GM18520 (cell line): ENCODE results near the gene INSYN1.
"Not testable (repeated sequence)": the region's sequence is repeated elsewhere in the genome, so short reads cannot be mapped to it uniquely, and the experiment has no call there.

Experiments
- ATAC-seq: cut with Tn5 transposase; IDR thresholded peaks from one replicate; pipeline ENCODE4 v1.9.1; 2021; ENCODE audit not compliant: unreplicated experiment

INSYN1 gene

GRCh38 chr15:73750438-73750837 is 2.7 kb downstream of the INSYN1 start:
- no peak for ATAC-seq

- no peak for ATAC-seq
Observed at GRCh38 chr15:73749971-73750370, 3.2 kb downstream of the INSYN1 start.

- ATAC-seq = no peak
Observed at GRCh38 chr15:73749533-73749932, 3.6 kb downstream of the INSYN1 start.

- no peak for ATAC-seq
Observed at GRCh38 chr15:73748730-73749129, 4.4 kb downstream of the INSYN1 start.

GRCh38 chr15:73747847-73748590 is 5.1 kb downstream of the INSYN1 start:
- ATAC-seq = no peak

GRCh38 chr15:73746883-73747282 is 6.3 kb downstream of the INSYN1 start:
- no peak for ATAC-seq

GRCh38 chr15:73746261-73746660 is 6.9 kb downstream of the INSYN1 start:
- no peak for ATAC-seq

DNA sequence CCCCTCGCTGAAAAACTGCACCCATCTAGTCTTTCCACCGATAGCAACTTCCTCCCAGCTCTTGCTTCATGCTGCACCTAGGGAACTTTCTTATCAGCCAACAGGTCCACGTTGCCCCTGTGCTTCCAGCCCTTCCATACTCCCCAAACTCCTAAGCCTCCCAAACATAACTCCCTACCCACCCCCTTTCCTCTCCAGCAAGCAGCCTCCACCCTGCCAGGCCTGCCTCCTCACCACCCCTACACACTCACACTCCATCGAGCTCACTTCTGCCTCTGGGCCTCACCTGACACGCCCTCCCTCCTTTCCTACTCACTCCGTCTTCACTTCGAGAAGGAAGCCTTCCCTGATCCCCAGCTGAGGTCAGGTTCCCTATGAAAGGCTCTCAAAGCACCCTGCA is 8.1 kb downstream of the INSYN1 start:
- no peak for ATAC-seq

- ATAC-seq = no peak
Observed at GRCh38 chr15:73744293-73744692, 8.9 kb downstream of the INSYN1 start.

- no peak for ATAC-seq
Observed at GRCh38 chr15:73741321-73741836, 11.8 kb downstream of the INSYN1 start.

DNA sequence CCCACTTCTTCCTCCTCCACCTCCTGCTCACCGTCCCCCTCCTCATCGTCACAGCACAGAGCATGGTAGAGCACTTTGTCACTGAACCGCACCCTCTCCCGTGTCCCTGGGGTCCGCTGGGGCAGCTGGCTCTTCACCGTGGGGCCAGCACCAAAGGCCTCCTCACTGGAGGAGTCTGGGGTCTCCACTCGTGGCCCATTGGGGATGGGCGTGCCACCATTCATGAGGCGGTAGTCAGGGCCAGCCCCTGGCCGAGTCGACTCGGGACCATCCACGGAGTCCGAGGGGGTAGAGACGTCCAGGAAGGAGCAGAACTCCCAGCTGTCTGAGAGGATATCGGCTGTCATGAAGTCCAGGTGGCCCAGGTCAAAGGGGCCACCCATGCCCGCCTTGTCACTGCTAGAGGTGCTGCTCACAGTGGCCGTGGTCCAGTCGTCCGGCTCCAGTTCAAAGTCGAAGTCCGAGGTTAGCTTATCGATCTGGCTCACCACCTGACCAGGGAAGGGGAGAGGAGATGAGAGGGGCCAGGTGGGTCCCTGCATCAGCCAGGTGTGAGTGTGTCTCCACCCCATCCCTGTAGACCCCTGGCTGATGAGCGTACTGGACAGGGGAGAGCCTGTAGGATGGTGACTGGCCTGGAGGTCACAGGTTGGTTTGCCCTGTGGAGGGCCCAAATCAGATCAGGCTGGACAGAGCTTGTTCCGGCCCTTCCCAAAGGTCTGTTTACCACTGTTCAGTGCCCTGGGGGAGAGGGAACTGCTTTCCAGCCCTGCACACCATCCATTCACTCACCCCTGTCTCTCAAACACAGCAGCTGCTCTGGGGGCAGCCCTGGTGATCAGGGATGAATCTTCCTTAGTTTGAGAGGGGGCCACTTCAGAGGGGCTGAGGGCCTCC is 12.8 kb downstream of the INSYN1 start:
- no peak for ATAC-seq

GRCh38 chr15:73737535-73737934 is 15.6 kb downstream of the INSYN1 start:
- ATAC-seq = no peak

- ATAC-seq = no peak
Observed at GRCh38 chr15:73732930-73733329, 20.2 kb downstream of the INSYN1 start.

- ATAC-seq = not testable (repeated sequence)
Observed at GRCh38 chr15:73732051-73732450, 21.1 kb downstream of the INSYN1 start.

DNA sequence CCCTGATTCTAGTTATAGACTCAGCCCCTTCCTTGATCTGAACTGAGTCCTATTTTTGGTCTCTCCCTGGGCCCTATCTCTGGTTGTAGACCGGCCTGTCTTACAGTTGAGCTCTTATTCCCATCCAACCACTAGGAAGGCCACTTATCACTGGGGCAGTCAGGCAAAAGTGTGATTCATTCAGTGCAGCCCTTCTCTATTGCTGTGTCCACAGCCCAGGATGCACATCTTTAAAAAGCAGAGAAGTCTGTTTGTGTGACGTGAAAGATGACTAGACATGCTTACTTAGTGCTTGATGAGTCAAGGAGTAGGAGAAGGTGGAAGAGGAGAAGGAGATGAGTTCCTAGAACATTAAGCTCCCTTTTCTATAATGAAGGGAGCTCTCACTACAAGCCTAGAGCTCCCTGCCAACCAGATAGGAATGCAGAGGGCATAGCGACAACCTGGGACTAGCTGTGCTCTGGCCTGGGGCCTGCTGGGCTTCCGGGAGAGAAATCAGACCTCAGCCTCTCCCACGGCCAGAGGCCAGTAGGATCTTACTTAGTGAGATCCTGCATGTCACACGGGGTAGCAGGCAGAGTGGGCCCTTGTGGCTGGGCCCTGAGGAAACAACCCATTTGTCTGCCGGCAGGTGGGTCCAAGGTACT is 25.7 kb downstream of the INSYN1 start:
- no peak for ATAC-seq

DNA sequence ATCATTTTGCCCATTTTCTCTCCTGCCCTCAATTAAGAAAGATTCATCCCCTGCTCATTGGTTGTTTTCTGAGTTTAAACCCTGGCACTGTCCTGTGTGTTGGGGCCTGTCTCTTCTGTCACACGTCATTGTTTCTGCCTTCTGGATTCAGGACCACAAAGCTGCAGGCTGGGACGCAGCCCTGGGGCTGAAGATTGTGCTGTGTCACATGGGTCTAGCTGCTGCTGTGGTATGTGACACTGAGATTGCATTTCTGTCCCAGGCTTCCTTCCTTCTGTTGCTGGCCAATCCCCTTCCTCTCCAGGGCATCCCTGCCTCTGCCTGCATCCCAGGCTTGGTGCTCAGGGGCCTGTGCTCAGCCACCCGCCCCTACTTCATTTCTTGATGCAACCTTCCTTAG is 28.9 kb downstream of the INSYN1 start:
- no peak for ATAC-seq

DNA sequence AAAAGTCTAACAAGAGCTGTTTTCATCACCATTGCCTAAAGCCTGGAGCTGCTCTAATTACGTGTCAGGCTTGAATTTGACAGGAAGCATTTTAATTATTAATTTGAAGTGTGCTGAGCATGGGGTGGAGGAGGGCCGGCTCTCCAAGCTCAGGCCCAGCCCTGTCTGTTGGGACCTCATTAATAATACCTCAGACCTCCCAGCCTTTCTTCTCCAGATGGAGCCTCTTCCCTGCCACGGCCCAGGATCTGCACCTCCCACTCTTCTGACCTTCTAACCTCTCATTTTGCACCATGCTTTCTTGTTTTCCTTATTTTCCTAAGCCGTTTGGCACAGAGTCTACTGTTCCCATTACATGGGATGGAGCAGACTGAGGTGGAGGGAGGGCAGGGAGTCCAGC is 30.0 kb downstream of the INSYN1 start:
- ATAC-seq = no peak

DNA sequence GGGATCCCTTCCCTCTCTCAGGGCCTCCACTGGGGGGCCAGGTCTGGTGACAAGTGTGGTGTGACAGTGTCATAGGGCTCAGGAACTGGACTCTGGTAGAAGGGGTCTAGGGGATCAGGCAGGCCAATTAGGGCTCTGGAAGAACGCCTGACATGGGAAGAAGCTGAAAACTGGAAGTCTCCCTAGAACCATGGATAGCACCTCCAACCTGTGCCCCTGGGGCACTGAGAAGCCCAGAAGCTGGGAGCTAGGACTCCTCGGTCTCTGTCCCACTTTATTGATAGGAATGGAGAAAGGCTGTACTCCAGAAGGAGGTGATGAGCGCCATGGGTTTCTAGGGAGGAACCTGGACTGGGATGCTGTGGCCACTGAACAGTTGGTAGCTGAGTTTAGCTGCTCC is 30.7 kb downstream of the INSYN1 start:
- ATAC-seq = no peak

DNA sequence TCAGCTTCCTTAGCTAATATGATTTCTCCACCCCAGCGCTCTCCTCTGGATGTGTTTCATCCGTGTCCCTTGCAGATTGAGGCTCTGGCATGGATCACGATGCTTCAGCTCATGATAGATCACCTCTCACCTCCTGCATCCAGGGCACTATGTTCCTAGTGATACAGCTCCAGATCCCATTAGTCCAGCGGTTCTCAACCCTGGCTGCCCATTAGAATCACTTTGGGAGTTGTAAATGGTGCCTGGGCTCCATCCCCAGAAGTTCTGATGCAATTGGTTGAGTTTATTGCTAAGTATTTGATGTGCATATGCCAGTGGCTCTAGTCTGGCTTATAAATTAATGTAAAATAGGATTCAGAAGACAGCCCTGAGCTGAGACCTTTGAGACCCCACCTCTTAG is 34.5 kb downstream of the INSYN1 start:
- ATAC-seq = no peak

DNA sequence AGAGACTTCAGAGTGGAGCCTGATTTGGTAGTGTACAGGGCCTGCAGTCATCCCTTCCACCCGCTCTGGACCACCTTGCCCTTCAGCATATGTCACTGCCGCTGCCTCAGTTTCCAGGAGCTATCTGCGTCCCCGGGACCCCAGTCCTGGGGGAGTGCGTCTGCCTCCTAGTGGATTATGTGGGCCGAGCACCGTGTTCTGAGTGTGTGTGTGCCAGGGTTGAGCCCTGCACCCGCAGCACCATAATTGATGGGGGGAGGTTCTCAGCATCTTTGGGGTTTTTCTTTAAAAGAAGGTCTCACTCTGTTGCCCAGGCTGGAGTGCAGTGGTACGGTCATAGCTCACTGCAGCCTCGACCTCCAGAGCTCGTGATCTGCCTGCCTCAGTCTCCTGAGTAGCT is 35.3 kb downstream of the INSYN1 start:
- ATAC-seq = no peak

DNA sequence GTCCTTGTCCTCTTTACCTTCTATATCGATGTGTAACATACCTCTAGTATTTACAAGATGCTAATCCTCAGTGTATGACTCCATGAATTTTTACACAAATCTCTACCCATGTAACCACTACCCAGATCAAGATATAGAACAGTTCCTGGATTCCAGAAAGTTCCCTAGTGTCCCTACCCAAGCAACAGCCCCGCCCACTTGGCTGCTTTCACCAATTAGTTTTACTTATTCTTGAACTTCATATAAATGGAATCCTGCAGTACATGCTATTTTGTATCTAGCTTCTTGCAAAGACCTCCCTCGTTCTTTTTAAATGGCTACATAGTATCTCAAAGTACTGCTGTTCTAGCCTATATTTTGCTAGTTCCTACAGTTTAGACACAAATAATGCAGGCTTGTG is 35.9 kb downstream of the INSYN1 start:
- ATAC-seq = no peak

- no peak for ATAC-seq
Observed at GRCh38 chr15:73716417-73716816, 36.7 kb downstream of the INSYN1 start.
